Pancreas (tissue), 10 donors: ENCODE measurements around the gene PAQR5. TPM values are rescaled to one million over a fixed set of nuclear protein-coding genes. Genes with fewer than 3 reads are reported as not detected.
"Not testable (repeated sequence)": the region's sequence is repeated elsewhere in the genome, so short reads cannot be mapped to it uniquely, and the experiment has no call there.

Experiments
- ATAC-seq, 4 donors: fragments of 200-7000 bp; cut with Tn5 transposase; one replicate each; pipeline versions ENCODE4 v1.8.0 to v1.9.1; 2020; ENCODE audit warnings: mild to moderate bottlenecking in 4 of 4, moderate library complexity in 4 of 4
- DNase-seq, 6 donors: peaks; one replicate each; pipeline ENCODE4 v3.0.0-alpha.2; 2020
- FAIRE-seq: peaks from 2 replicates; lab custom pipeline; 2012; peaks lifted over from hg19 to GRCh38; lab: Jason Lieb, UNC
- H3K27ac ChIP-seq, 4 donors: fragments of 200-600 bp; sonication (generic); 1 replicate in 3 of 4; 2 replicates in 1 of 4; pipeline versions ENCODE4 v1.5.0 to v1.8.0; 2020
- H3K27me3 ChIP-seq, 4 donors: fragments of 200-600 bp; one replicate each; pipeline ENCODE4 v1.8.0; 2021
- H3K36me3 ChIP-seq, 3 donors: fragments of 200-600 bp; sonication (generic) in 1 of 3; one replicate each; pipeline versions ENCODE4 v1.5.0 to v1.8.0; 2020 to 2021
- H3K4me1 ChIP-seq, 3 donors: fragments of 200-600 bp; one replicate each; pipeline ENCODE4 v1.8.0; 2021
- H3K4me3 ChIP-seq, 4 donors: fragments of 200-600 bp; sonication (generic) in 2 of 4; one replicate each; pipeline versions ENCODE4 v1.5.0 to v1.8.0; 2020 to 2021
- H3K9me3 ChIP-seq, 4 donors: fragments of 200-600 bp; one replicate each; pipeline ENCODE4 v1.8.0; 2021
- WGBS, 2 donors: extraction: QIAGEN DNeasy Blood & Tissue Kit; methylation state at CpG; one replicate each; pipeline ENCODE4 v1.1.7; 2013; 5-methylcytosine and 5-hydroxymethylcytosine counted together
- intact Hi-C, 3 donors: fragments of 100-400 bp; cut with DNase I; formaldehyde crosslinking; loops; one replicate each; pipeline versions ENCODE4 v1.11.1 to v1.14.2; 2022
- polyA plus RNA-seq, 2 donors: library from polyadenylated mRNA; stranded (reverse); fragments of 200-250 nt; gene quantifications; one replicate each; pipeline ENCODE4 v1.2.3, GENCODE V29; 2013
- total RNA-seq, 6 donors: library from RNA; stranded (reverse); fragmentation: NEBNext Ultra II Directional in 4 of 6; extraction: Animal tissue kit (Norgen Biotek cat#: 25700) in 4 of 6; gene quantifications; one replicate each; pipeline versions ENCODE4 v1.2.1 to v1.2.4, GENCODE V29; 2021 to 2023
- TF ChIP-seq, protein P1 (sequence below), 4 donors: fragments of 200-600 bp; sonication (generic) in 3 of 4; IDR thresholded peaks; one replicate each; pipeline versions ENCODE4 v1.5.0 to v1.8.0; 2021; ENCODE audit warnings: antibody characterized with exemption in 4 of 4
- donor health status: healthy with polysubstance abuse.
- donor health status: DM: no; HTN: no; CAD: no; lungs with moderate emphysema.
- donor health status: DM: no; HTN: no; CAD: no.
- donor health status: control.
- donor health status: control.
- donor health status: Bipolar disorder and iron deficiency.
- donor health status: DM: yes; HTN: yes; CAD: no.
- donor health status: DM: no; HTN: no; CAD: no.
- donor health status: DM: no; HTN: no; CAD: no.
- donor health status: DM: yes; HTN: yes; CAD: no.

PAQR5 gene
- total and polyA plus RNA-seq, 8 donors = 5.2 to 9.4 (median 6.2) TPM

DNA sequence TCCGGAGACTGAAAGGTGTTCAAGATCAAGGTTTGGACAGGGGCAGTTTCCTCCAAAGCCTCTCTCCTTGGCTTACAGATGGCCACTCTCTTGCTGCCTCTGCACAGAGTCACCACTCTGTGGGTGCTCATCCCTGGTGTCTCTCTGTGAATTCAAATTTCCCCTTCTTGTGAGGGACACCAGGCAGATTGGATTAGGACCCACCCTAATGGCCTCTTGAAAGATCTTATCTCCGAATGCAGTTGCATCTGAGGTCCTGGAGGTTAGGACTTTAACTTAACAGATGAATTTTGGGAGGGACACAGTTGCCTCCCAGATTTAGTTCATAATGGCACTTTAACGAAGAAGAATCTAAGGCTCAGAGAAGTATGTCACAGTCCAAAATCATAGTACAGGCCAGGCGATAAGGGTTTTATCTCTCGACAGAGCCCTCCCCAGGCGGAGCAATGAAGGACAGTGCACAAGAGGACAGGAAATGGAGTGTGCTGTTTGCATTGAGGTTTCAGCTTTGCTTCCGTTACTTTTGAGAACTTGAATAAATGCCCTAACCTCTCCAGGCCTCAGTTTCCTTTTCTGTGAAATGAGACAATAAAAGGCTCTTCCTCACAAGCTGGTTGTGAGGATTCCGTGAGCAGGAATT, 76.6 kb downstream of the PAQR5 start:
- Histone ChIP-seq H3K27me3 (no peaks in the 10 kb centered on the region), H3K27ac (no peak overlapping the region), H3K36me3 (no peaks in the 10 kb centered on the region), H3K9me3 (no peaks in the 10 kb centered on the region), H3K4me3 (no peak overlapping the region), H3K4me1 (no peaks in the 10 kb centered on the region)
- no peak for DNase-seq
- intact Hi-C loops = loop anchor here in 1 of 3 donors (10.0 kb wide), 1 partner anchor 70 kb away; no protein-coding TSS in a partner anchor
- FAIRE-seq = no peak
- TF ChIP-seq, protein P1, sequence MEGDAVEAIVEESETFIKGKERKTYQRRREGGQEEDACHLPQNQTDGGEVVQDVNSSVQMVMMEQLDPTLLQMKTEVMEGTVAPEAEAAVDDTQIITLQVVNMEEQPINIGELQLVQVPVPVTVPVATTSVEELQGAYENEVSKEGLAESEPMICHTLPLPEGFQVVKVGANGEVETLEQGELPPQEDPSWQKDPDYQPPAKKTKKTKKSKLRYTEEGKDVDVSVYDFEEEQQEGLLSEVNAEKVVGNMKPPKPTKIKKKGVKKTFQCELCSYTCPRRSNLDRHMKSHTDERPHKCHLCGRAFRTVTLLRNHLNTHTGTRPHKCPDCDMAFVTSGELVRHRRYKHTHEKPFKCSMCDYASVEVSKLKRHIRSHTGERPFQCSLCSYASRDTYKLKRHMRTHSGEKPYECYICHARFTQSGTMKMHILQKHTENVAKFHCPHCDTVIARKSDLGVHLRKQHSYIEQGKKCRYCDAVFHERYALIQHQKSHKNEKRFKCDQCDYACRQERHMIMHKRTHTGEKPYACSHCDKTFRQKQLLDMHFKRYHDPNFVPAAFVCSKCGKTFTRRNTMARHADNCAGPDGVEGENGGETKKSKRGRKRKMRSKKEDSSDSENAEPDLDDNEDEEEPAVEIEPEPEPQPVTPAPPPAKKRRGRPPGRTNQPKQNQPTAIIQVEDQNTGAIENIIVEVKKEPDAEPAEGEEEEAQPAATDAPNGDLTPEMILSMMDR (IDR thresholded peaks at IDR 0.05) = no peak
- no peak for ATAC-seq
- WGBS, 2 donors = 71 to 79% methylated on average over 8 of the region's 8 CpGs

DNA sequence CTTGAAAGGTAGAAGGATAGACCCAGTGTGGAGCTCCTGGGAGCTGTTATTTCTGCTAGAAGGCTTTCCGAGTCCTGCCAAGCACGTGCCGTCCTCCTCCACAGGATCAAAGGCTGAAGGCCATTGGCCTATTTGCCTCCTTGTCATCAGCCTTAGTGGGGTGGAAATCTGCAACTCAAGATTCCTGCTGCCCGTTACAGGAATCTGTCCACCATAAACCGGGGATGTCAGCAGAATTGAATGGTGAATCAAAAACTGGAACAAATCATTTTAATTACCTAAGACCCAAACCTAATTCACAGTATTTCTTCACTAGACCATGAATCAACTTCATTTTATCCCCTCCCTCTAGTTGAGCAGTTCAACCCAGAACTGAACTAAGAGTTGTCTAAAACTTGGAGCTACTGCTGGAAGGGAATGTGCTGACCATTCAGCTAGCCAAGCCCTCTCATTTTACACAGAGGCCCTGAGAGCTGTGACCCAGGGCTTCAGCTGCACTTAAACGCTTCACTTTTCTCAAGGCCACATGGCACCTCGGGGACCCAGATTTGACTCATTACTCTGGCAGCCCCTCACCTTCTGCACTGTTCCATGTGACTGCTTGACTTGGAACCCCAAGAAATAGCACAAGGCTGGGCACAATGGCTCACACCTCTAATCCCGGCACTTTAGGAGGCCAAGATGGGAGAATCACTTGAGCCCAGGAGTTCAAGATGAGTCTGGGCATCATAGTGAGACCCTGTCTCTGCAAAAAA, 78.7 kb downstream of the PAQR5 start:
- Histone ChIP-seq H3K4me1 (no peaks in the 10 kb centered on the region), H3K27ac (no peak overlapping the region), H3K27me3 (no peaks in the 10 kb centered on the region), H3K4me3 (no peak overlapping the region), H3K36me3 (no peaks in the 10 kb centered on the region), H3K9me3 (no peaks in the 10 kb centered on the region)
- 87 to 92% methylated on average over 8 of the region's 8 CpGs for WGBS, 2 donors
- no peak for FAIRE-seq
- intact Hi-C loops = loop anchor here in 1 of 3 donors (10.0 kb wide), 1 partner anchor 73 kb away; no protein-coding TSS in a partner anchor
- TF ChIP-seq, protein P1 (IDR thresholded peaks at IDR 0.05) = no peak
- DNase-seq = no peak
- no peak for ATAC-seq

DNA sequence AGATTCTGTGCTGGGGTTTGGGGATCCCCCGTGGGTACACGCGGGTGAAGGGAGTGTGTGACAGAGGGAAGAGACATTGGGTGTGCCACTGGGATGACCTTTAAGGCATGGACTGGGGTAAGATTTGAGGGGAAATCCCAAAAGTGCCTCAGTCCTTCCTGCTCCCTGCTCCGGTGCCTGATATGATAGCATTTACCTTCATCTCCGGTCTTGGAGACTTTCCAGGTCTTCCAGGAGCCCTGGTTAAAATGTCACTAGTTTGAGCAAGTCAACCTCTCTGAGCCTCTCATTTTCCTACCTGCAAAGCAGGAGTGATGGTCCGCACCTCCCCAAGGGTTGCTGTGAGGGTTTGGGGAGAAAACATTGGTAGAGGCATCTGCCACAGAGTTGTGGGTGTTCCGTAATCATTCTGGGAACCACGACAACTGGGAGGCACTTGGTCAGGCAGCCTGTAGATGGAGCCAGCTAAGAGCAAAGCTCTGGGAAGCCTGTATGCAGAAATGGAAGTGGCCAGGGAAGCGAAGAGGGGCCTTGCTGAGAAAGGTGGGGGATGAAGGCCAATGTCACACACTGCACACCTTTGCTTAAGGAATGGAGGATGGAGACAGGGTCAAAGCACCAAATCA, 81.5 kb downstream of the PAQR5 start:
- Histone ChIP-seq H3K36me3 (no peaks in the 10 kb centered on the region), H3K4me1 (no peaks in the 10 kb centered on the region), H3K4me3 (no peak overlapping the region), H3K27me3 (no peaks in the 10 kb centered on the region), H3K27ac (no peak overlapping the region), H3K9me3 (no peaks in the 10 kb centered on the region)
- TF ChIP-seq, protein P1 (IDR thresholded peaks at IDR 0.05) = no peak
- ATAC-seq (peak in 2 of 4 donors; percentile 28 to 48), DNase-seq (no peak), FAIRE-seq (no peak)
- intact Hi-C loops = no loop called here
- WGBS, 2 donors = 46% methylated on average over 9 of the region's 9 CpGs

DNA sequence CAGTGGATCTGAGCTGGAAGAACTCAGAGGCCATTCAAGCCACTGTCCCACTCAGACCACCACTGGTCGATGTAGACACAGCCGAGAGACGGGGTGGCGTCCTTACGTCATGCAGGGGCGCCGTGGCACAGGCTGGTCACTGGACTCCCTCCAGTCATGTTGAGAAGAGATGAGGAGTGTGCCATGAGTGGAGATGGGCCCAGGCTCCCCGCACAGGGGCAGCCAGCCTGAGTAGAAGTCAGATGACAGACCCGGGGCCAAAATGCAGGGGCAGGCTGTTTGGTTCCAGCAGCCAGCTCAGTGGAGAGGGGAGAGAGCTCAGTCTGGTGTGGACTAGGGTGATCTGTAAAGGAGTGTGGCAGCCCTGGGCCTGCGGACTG, 82.0 kb downstream of the PAQR5 start:
- FAIRE-seq (no peak), DNase-seq (no peak), ATAC-seq (no peak)
- Histone ChIP-seq H3K27ac (no peak overlapping the region), H3K4me3 (no peak overlapping the region), H3K4me1 (no peaks in the 10 kb centered on the region), H3K27me3 (no peaks in the 10 kb centered on the region), H3K9me3 (no peaks in the 10 kb centered on the region), H3K36me3 (no peaks in the 10 kb centered on the region)
- intact Hi-C loops = no loop called here
- TF ChIP-seq, protein P1 (IDR thresholded peaks at IDR 0.05) = no peak
- WGBS, 2 donors = 77 to 83% methylated on average over 10 of the region's 10 CpGs

DNA sequence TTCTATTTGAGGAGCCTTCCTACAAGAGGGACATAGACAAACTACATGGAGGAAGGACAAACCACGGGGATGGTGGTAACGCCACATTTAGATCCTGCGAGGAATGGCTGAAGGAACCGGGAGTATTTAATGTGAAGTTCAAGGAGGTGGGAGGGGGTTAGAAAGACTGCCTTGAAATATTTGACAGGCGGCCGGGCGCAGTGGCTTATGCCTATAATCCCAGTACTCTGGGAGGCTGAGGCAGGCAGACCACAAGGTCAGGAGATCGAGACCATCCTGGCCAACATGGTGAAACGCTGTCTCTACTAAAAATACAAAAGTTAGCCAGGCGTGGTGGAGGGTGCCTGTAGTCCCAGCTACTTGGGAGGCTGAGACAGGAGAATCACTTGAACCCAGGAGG, 83.5 kb downstream of the PAQR5 start:
- ATAC-seq, FAIRE-seq, H3K27me3 ChIP-seq, H3K27ac ChIP-seq, intact Hi-C loops, H3K4me1 ChIP-seq, DNase-seq, H3K36me3 ChIP-seq, H3K9me3 ChIP-seq, H3K4me3 ChIP-seq: not testable (repeated sequence)
- WGBS, 2 donors = 92 to 93% methylated on average over 10 of the region's 10 CpGs

DNA sequence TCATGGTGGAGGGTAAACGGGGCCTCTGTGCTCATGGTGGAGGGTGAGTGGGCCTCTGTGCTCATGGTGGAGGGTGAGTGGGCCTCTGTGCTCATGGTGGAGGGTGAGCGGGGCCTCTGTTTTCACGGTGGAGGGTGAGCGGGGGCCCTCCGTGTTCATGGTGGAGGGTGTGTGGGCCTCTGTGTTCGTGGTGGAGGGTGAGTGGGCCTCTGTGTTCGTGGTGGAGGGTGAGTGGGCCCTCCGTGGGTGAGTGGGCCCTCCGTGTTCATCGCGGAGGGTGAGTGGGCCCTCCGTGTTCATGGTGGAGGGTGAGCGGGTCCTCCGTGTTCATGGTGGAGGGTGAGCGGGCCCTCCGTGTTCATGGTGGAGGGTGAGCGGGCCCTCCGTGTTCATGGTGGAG, 85.4 kb downstream of the PAQR5 start:
- ATAC-seq, intact Hi-C loops: not testable (repeated sequence)

More for the DNA sequence above, 85.4 kb downstream of the PAQR5 start:
- H3K4me1 ChIP-seq, H3K9me3 ChIP-seq, DNase-seq, H3K27ac ChIP-seq, H3K4me3 ChIP-seq, H3K27me3 ChIP-seq, FAIRE-seq, H3K36me3 ChIP-seq: not testable (repeated sequence)
- WGBS, 2 donors = 93 to 96% methylated on average over 14 to 16 of the region's 18 CpGs
